ENCODE data around the gene RBSN.

DNA sequence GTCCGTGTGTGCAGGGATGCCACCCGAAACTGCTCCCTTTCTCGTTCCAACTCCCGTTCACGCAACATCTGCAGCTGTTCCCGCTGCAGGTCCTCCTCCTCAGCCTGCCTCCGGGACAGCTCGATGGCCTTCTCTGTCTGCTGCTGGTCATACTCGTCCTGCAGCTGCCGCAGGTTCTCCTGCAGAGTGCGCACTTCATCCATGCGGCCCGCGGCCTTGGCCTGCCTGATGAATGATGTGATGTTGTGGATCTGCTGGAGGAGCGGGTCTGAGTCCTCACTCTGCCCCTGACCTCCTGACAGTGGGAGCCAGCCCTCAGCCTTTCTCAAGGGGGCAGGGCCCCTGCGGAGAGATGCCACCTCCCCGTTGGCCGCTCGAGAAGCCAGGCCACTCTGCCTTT is 24.4 kb downstream of the RBSN start:
- TF ChIP-seq CTCF (IDR thresholded peaks at IDR 0.05), result no peak
- TF ChIP-seq POLR2A (IDR thresholded peaks at IDR 0.05), result no peak
